Right atrium auricular region (tissue), 2 donors: Measurements from ENCODE around the gene ADAMTS14. TPM values are rescaled to one million over a fixed set of nuclear protein-coding genes. Genes with fewer than 3 reads are reported as not detected.

Experiments
- DNase-seq: peaks from one replicate; pipeline ENCODE4 v3.0.0-alpha.2; 2019; ENCODE audit warnings: low spot score
- H3K27ac ChIP-seq, 2 donors: fragments of 200-600 bp; sonication (generic); 1 replicate in 1 of 2; 2 replicates in 1 of 2; pipeline ENCODE4 v1.5.1; 2016 to 2019
- H3K27me3 ChIP-seq, 2 donors: fragments of 200-600 bp; sonication (generic); one replicate each; pipeline versions ENCODE4 v1.5.1 to v1.6.0; 2017 to 2019
- H3K36me3 ChIP-seq: fragments of 200-600 bp; sonication (generic); one replicate; pipeline ENCODE4 v1.5.1; 2016
- H3K4me1 ChIP-seq, 2 donors: fragments of 200-600 bp; sonication (generic); one replicate each; pipeline versions ENCODE4 v1.5.1 to v1.6.0; 2017 to 2019
- H3K4me3 ChIP-seq, 2 donors: fragments of 200-600 bp; sonication (generic); 1 replicate in 1 of 2; 2 replicates in 1 of 2; pipeline ENCODE4 v1.5.1; 2017 to 2019; ENCODE audit warnings: mild to moderate bottlenecking in 1 of 2, moderate library complexity in 1 of 2
- H3K9me3 ChIP-seq, 2 donors: fragments of 200-600 bp; sonication (generic); one replicate each; pipeline ENCODE4 v1.5.1; 2019
- total RNA-seq, 2 donors: library from RNA; depleted of rRNA; stranded (reverse); fragments of >200 nt; gene quantifications; one replicate each; pipeline ENCODE4 v1.1.0, GENCODE V29; 2016
- TF ChIP-seq, protein P1 (sequence below), 2 donors: fragments of 200-600 bp; sonication (generic); IDR thresholded peaks; one replicate each; pipeline ENCODE4 v1.5.1; 2019; ENCODE audit warnings: antibody characterized with exemption in 2 of 2

Gene ADAMTS14
- total RNA-seq, 2 donors from 2014 or later = not detected

DNA sequence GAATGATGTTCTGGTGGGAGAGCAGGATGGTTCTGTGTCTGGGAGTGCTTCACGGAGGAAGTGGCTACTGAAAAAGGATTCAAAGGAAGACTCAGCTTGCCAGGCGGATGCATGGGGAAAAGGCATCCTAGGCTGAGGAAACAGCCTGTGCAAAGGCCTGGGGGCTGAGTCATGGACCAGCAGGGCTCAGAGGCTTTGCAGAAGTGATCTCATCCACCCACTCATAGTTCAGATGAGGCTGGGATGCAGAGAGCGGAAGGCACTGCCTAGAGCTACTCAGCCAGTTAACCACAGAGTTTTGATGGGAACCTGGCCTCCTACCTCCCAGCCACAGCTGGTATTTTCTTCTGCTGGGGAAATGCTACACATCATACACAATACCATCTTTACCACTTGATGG is 15.8 kb upstream of the ADAMTS14 start:
- TF ChIP-seq, protein P1, sequence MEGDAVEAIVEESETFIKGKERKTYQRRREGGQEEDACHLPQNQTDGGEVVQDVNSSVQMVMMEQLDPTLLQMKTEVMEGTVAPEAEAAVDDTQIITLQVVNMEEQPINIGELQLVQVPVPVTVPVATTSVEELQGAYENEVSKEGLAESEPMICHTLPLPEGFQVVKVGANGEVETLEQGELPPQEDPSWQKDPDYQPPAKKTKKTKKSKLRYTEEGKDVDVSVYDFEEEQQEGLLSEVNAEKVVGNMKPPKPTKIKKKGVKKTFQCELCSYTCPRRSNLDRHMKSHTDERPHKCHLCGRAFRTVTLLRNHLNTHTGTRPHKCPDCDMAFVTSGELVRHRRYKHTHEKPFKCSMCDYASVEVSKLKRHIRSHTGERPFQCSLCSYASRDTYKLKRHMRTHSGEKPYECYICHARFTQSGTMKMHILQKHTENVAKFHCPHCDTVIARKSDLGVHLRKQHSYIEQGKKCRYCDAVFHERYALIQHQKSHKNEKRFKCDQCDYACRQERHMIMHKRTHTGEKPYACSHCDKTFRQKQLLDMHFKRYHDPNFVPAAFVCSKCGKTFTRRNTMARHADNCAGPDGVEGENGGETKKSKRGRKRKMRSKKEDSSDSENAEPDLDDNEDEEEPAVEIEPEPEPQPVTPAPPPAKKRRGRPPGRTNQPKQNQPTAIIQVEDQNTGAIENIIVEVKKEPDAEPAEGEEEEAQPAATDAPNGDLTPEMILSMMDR (IDR thresholded peaks at IDR 0.05) = no peak
- DNase-seq = no peak
- Histone ChIP-seq H3K36me3 (no peaks in the 10 kb centered on the region), H3K27ac (no peak overlapping the region), H3K9me3 (peaks cover 0 to 9% of the 10 kb centered on the region in 2 donors), H3K27me3 (no peaks in the 10 kb centered on the region), H3K4me3 (no peak overlapping the region), H3K4me1 (peaks cover 0 to 15% of the 10 kb centered on the region in 2 donors)

DNA sequence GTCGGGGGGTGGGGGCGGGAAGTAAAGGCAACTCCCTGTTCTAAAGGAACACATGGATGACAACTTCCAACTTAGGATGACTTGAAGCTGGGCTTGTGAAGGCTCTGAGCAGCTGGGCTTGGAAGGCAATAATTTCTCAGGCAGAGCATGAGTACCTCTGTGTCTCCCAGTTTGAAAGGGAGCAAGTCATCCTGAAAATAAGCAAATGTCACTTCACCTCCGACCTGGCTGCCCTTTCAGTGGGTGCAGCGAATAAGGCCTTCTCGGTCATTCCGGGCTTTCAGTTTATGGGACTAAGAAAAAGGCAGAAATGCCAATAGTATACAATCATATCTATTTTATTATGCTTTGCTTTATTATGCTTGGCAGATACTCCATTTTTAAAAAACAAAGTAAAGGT is 15.3 kb upstream of the ADAMTS14 start:
- Histone ChIP-seq H3K9me3 (peaks cover 0 to 9% of the 10 kb centered on the region in 2 donors), H3K27ac (no peak overlapping the region), H3K36me3 (no peaks in the 10 kb centered on the region), H3K4me3 (no peak overlapping the region), H3K27me3 (no peaks in the 10 kb centered on the region), H3K4me1 (peaks cover 0 to 15% of the 10 kb centered on the region in 2 donors)
- TF ChIP-seq, protein P1 (IDR thresholded peaks at IDR 0.05) = no peak
- no peak for DNase-seq

DNA sequence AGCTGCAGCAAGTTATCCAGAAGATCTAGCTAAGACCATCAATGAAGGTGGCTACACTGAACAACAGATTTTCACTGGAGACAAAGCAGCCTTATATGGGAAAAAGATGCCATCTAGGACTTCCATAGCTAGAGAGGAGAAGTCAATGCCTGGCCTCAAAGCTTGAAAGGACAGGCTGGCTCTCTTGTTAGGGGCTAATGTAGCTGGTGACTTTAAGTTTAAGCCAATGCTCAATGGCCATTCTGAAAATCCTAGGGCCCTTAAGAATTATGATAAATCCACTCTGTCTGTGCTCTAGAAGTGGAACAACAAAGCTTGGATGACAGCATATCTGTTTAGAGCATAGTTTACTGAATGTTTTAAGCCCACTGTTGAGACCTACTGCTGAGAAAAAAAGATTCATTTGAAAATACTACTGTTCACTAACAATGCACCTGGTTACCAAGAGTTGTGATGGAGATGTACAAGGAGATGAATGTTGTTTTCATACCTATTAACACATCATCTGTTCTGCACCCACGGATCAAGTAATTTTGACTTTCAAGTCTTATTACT is 13.6 kb upstream of the ADAMTS14 start:
- peaks cover 0 to 4% of the 10 kb centered on the region in 2 donors for H3K4me1 ChIP-seq
- DNase-seq = no peak
- H3K4me3 ChIP-seq = no peak overlapping the region
- H3K27me3 ChIP-seq = no peaks in the 10 kb centered on the region
- TF ChIP-seq, protein P1 (IDR thresholded peaks at IDR 0.05) = no peak
- H3K36me3 ChIP-seq = no peaks in the 10 kb centered on the region
- peaks cover 0 to 9% of the 10 kb centered on the region in 2 donors for H3K9me3 ChIP-seq
- H3K27ac ChIP-seq = no peak overlapping the region

DNA sequence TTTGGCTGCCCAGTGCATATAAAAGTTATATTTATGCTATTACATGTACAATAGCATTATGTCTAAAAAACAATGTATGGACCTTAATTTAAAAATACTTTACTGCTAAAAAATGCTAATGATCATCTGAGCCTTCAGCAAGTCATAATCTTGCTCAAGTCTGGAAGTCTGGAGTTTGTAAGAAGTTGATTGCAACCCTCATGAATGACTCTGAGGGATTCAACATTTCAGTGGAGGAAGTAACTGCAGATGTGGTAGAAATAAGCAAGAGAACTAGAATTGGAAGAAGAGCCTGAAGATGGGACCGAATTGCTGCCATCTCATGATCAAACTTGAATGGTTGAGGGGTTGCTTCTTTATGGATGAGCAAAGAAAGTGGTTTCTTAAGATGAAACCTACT is 13.0 kb upstream of the ADAMTS14 start:
- no peak for DNase-seq
- Histone ChIP-seq H3K9me3 (peaks cover 0 to 9% of the 10 kb centered on the region in 2 donors), H3K4me1 (peaks cover 0 to 5% of the 10 kb centered on the region in 2 donors), H3K4me3 (no peak overlapping the region), H3K36me3 (no peaks in the 10 kb centered on the region), H3K27ac (no peak overlapping the region), H3K27me3 (no peaks in the 10 kb centered on the region)
- TF ChIP-seq, protein P1 (IDR thresholded peaks at IDR 0.05) = no peak

DNA sequence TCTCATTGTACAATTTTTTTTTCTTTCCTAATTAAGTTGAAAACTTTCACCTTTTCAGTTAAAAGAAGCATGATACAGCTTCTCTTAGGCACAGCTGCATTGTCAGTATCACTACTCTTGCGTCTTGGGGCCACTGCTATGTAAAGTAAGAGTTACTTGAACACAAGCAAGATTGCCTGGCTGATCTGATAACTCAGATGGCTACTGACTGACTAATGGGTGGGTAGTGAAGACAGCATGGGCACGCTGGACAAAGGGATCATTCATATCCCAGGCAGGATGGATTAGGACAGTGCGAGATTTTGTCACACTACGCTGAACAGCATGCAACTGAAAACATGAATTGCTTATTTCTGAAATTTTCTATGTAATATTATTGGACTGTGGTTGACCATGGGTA is 11.6 kb upstream of the ADAMTS14 start:
- TF ChIP-seq, protein P1 (IDR thresholded peaks at IDR 0.05) = no peak

More for the DNA sequence above, 11.6 kb upstream of the ADAMTS14 start:
- Histone ChIP-seq H3K36me3 (no peaks in the 10 kb centered on the region), H3K4me3 (no peak overlapping the region), H3K27me3 (no peaks in the 10 kb centered on the region), H3K27ac (no peak overlapping the region), H3K4me1 (peaks cover 0 to 12% of the 10 kb centered on the region in 2 donors), H3K9me3 (peaks cover 0 to 9% of the 10 kb centered on the region in 2 donors)
- DNase-seq = no peak
